Sigmoid colon (tissue), 7 donors: ENCODE measurements around the gene COPS3. TPM values are rescaled to one million over a fixed set of nuclear protein-coding genes. Genes with fewer than 3 reads are reported as not detected.

Source experiments
- DNase-seq: peaks from one replicate; pipeline ENCODE4 v3.0.0-alpha.2; 2019
- H3K27ac ChIP-seq, 4 donors: fragments of 200-600 bp; sonication (generic); one replicate each; pipeline ENCODE4 v1.5.1; 2016 to 2019; ENCODE audit warnings: mild to moderate bottlenecking in 1 of 4
- H3K27me3 ChIP-seq, 3 donors: fragments of 200-600 bp; sonication (generic); one replicate each; pipeline ENCODE4 v1.5.1; 2019; ENCODE audit warnings: mild to moderate bottlenecking in 1 of 3
- H3K36me3 ChIP-seq, 4 donors: fragments of 200-600 bp; sonication (generic); one replicate each; pipeline ENCODE4 v1.5.1; 2016 to 2019
- H3K4me1 ChIP-seq, 4 donors: fragments of 200-600 bp; sonication (generic); one replicate each; pipeline ENCODE4 v1.5.1; 2017 to 2019
- H3K4me3 ChIP-seq, 4 donors: fragments of 200-600 bp; sonication (generic); one replicate each; pipeline ENCODE4 v1.5.1; 2017 to 2019; ENCODE audit warnings: mild to moderate bottlenecking in 2 of 4, moderate library complexity in 1 of 4
- H3K9me3 ChIP-seq, 4 donors: fragments of 200-600 bp in 3 of 4; sonication (generic) in 3 of 4; one replicate each; pipeline versions ENCODE4 v1.5.1 to v1.6.1; 2013 to 2019
- CTCF ChIP-seq, 4 experiments: fragments of 450-650 bp in 3 of 4; fragments of 200-600 bp in 1 of 4; IDR thresholded peaks; one replicate each; pipeline ENCODE4 v1.5.1; 2016 to 2019; ENCODE audit warnings: antibody characterized with exemption in 4 of 4, mild to moderate bottlenecking in 3 of 4, moderate library complexity in 2 of 4
- EP300 ChIP-seq, 4 donors: sonication (generic); formaldehyde crosslinking; IDR thresholded peaks; one replicate each; pipeline ENCODE4 v1.6.1; 2017; ENCODE audit warnings: antibody characterized with exemption in 4 of 4
- POLR2A ChIP-seq, 2 donors: fragments of 450-650 bp; IDR thresholded peaks; one replicate each; pipeline ENCODE4 v1.6.1; 2016; ENCODE audit warnings: antibody characterized with exemption in 2 of 2, mild to moderate bottlenecking in 2 of 2, moderate library complexity in 2 of 2
- POLR2AphosphoS5 ChIP-seq, 4 donors: sonication (generic); formaldehyde crosslinking; IDR thresholded peaks; one replicate each; pipeline ENCODE4 v1.6.1; 2017; ENCODE audit warnings: antibody characterized with exemption in 4 of 4
- WGBS, 2 donors: extraction: QIAGEN DNeasy Blood & Tissue Kit; methylation state at CpG; one replicate each; pipeline ENCODE4 v1.1.7; 2013; 5-methylcytosine and 5-hydroxymethylcytosine counted together
- intact Hi-C: fragments of 100-400 bp; cut with DNase I; formaldehyde crosslinking; loops from one replicate; pipeline ENCODE4 v1.15.1; 2023
- polyA plus RNA-seq, 3 donors: library from polyadenylated mRNA; stranded (reverse); fragments of 200-250 nt; gene quantifications; one replicate each; pipeline ENCODE4 v1.2.3, GENCODE V29; 2013
- total RNA-seq, 4 donors: library from RNA; depleted of rRNA; stranded (reverse); fragments of >200 nt; gene quantifications; one replicate each; pipeline ENCODE4 v1.1.0, GENCODE V29; 2016
- donor health status: healthy with polysubstance abuse.
- donor health status: Bipolar disorder and iron deficiency.
- donor health status: healthy.

Gene COPS3
- total and polyA plus RNA-seq, 7 donors, result 44.6 to 105 (median 56.8) TPM

- intact Hi-C loops, result no loop called here
- TF ChIP-seq CTCF (IDR thresholded peaks at IDR 0.05), result no peak
- Histone ChIP-seq H3K36me3 (peaks cover 0 to 12% (median 0%) of the 10 kb centered on the region in 4 donors), H3K4me3 (no peak overlapping the region), H3K9me3 (no peaks in the 10 kb centered on the region), H3K27me3 (no peaks in the 10 kb centered on the region), H3K4me1 (no peaks in the 10 kb centered on the region), H3K27ac (no peak overlapping the region)
- 88 to 93% methylated on average over 10 of the region's 10 CpGs for WGBS, 2 donors
- no peak for DNase-seq
These were observed 39.8 kb upstream of the COPS3 start for GRCh38 chr17:17320911-17321220.

- TF ChIP-seq POLR2AphosphoS5 (IDR thresholded peaks at IDR 0.05) (no peak), POLR2A (IDR thresholded peaks at IDR 0.05) (no peak), CTCF (IDR thresholded peaks at IDR 0.05) (no peak), EP300 (IDR thresholded peaks at IDR 0.05) (no peak)
- intact Hi-C loops, result no loop called here
- no peak overlapping the region for H3K4me3 ChIP-seq
- H3K27ac ChIP-seq, result no peak overlapping the region
- WGBS, 2 donors, result 92 to 93% methylated on average over 16 of the region's 16 CpGs
- H3K9me3 ChIP-seq, result no peaks in the 10 kb centered on the region
- DNase-seq, result no peak
- no peaks in the 10 kb centered on the region for H3K4me1 ChIP-seq
- no peaks in the 10 kb centered on the region for H3K27me3 ChIP-seq
- H3K36me3 ChIP-seq, result peaks cover 0 to 12% (median 0%) of the 10 kb centered on the region in 4 donors
These were observed 39.3 kb upstream of the COPS3 start for GRCh38 chr17:17320188-17320910.

GRCh38 chr17:17315142-17315821, 34.2 kb upstream of the COPS3 start:
- no peak overlapping the region for H3K4me3 ChIP-seq
- H3K27ac ChIP-seq, result no peak overlapping the region
- TF ChIP-seq POLR2AphosphoS5 (IDR thresholded peaks at IDR 0.05) (no peak), CTCF (IDR thresholded peaks at IDR 0.05) (no peak), POLR2A (IDR thresholded peaks at IDR 0.05) (no peak), EP300 (IDR thresholded peaks at IDR 0.05) (no peak)
- H3K4me1 ChIP-seq, result no peaks in the 10 kb centered on the region
- WGBS, 2 donors, result 44 to 78% methylated on average over 6 of the region's 6 CpGs
- intact Hi-C loops, result no loop called here
- H3K36me3 ChIP-seq, result peaks cover 0 to 27% (median 0%) of the 10 kb centered on the region in 4 donors
- H3K27me3 ChIP-seq, result no peaks in the 10 kb centered on the region
- no peaks in the 10 kb centered on the region for H3K9me3 ChIP-seq
- no peak for DNase-seq

- intact Hi-C loops, result no loop called here
- H3K36me3 ChIP-seq, result peaks cover 0 to 31% (median 0%) of the 10 kb centered on the region in 4 donors
- no peak overlapping the region for H3K4me3 ChIP-seq
- no peaks in the 10 kb centered on the region for H3K9me3 ChIP-seq
- TF ChIP-seq POLR2A (IDR thresholded peaks at IDR 0.05) (no peak), POLR2AphosphoS5 (IDR thresholded peaks at IDR 0.05) (no peak), EP300 (IDR thresholded peaks at IDR 0.05) (no peak), CTCF (IDR thresholded peaks at IDR 0.05) (no peak)
- WGBS, 2 donors, result 56 to 76% methylated on average over 5 of the region's 5 CpGs
- no peaks in the 10 kb centered on the region for H3K4me1 ChIP-seq
- peak; percentile 25 for DNase-seq
- no peaks in the 10 kb centered on the region for H3K27me3 ChIP-seq
- no peak overlapping the region for H3K27ac ChIP-seq
These were observed 33.5 kb upstream of the COPS3 start for GRCh38 chr17:17314501-17315071.
